GF-D8 (cell line): Measurements from ENCODE around the gene MIOX.
"Not testable (repeated sequence)": the region's sequence is repeated elsewhere in the genome, so short reads cannot be mapped to it uniquely, and the experiment has no call there.

Source experiments
- DNase-seq: peaks from one replicate; lab custom pipeline; 2025; lab: John Stamatoyannopoulos, UW

The MIOX gene

GRCh38 chr22:50517495-50518260 lies 31.0 kb downstream of the MIOX start:
- DNase-seq, result no peak

- no peak for DNase-seq
These were observed 31.9 kb downstream of the MIOX start for GRCh38 chr22:50518606-50519005.

- no peak for DNase-seq
These were observed 32.5 kb downstream of the MIOX start for GRCh38 chr22:50519151-50519550.

GRCh38 chr22:50520184-50520583 lies 33.5 kb downstream of the MIOX start:
- not testable (repeated sequence) for DNase-seq

GRCh38 chr22:50520826-50521453 lies 34.3 kb downstream of the MIOX start:
- no peak for DNase-seq

GRCh38 chr22:50521710-50522109 lies 35.1 kb downstream of the MIOX start:
- DNase-seq, result no peak

GRCh38 chr22:50522208-50522805 lies 35.6 kb downstream of the MIOX start:
- no peak for DNase-seq

GRCh38 chr22:50522806-50523438 lies 36.3 kb downstream of the MIOX start:
- DNase-seq, result no peak

GRCh38 chr22:50523458-50523805 lies 36.8 kb downstream of the MIOX start:
- no peak for DNase-seq

GRCh38 chr22:50523806-50524675 lies 37.4 kb downstream of the MIOX start:
- DNase-seq, result no peak

GRCh38 chr22:50524676-50525103 lies 38.0 kb downstream of the MIOX start:
- DNase-seq, result no peak

GRCh38 chr22:50525104-50525857 lies 38.6 kb downstream of the MIOX start, which contains the start of gene SCO2:
SCO2 (minus strand) TSS chr22:50525598; CDS start chr22:50524411, 1,187 bp downstream.
- DNase-seq, result peak; percentile 87

GRCh38 chr22:50525858-50526107 lies 39.1 kb downstream of the MIOX start:
- no peak for DNase-seq

GRCh38 chr22:50526108-50526833 lies 39.6 kb downstream of the MIOX start:
- DNase-seq, result peak; percentile 55

GRCh38 chr22:50526834-50527801 lies 40.5 kb downstream of the MIOX start:
- DNase-seq, result peak; percentile 33

- DNase-seq, result no peak
These were observed 41.4 kb downstream of the MIOX start for GRCh38 chr22:50527921-50528681.

GRCh38 chr22:50528682-50529415 lies 42.2 kb downstream of the MIOX start:
- DNase-seq, result no peak

GRCh38 chr22:50529416-50529896 lies 42.8 kb downstream of the MIOX start:
- no peak for DNase-seq
